Upper lobe of left lung (tissue), 4 donors: Measurements from ENCODE around the gene AGBL4.

Source experiments
- POLR2A ChIP-seq, 4 donors: fragments of 450-650 bp; IDR thresholded peaks; one replicate each; pipeline ENCODE4 v1.5.1; 2016 to 2017; ENCODE audit warnings: antibody characterized with exemption in 4 of 4, mild to moderate bottlenecking in 2 of 4
- TF ChIP-seq, protein P1 (sequence below), 6 experiments: fragments of 450-650 bp in 4 of 6; fragments of 200-600 bp in 2 of 6; sonication (generic) in 2 of 6; IDR thresholded peaks; one replicate each; pipeline ENCODE4 v1.5.1; 2016 to 2019; ENCODE audit warnings: antibody characterized with exemption in 6 of 6

GRCh38 chr1:49448200-49448599, 575.6 kb downstream of the AGBL4 start:
- TF ChIP-seq, protein P1, sequence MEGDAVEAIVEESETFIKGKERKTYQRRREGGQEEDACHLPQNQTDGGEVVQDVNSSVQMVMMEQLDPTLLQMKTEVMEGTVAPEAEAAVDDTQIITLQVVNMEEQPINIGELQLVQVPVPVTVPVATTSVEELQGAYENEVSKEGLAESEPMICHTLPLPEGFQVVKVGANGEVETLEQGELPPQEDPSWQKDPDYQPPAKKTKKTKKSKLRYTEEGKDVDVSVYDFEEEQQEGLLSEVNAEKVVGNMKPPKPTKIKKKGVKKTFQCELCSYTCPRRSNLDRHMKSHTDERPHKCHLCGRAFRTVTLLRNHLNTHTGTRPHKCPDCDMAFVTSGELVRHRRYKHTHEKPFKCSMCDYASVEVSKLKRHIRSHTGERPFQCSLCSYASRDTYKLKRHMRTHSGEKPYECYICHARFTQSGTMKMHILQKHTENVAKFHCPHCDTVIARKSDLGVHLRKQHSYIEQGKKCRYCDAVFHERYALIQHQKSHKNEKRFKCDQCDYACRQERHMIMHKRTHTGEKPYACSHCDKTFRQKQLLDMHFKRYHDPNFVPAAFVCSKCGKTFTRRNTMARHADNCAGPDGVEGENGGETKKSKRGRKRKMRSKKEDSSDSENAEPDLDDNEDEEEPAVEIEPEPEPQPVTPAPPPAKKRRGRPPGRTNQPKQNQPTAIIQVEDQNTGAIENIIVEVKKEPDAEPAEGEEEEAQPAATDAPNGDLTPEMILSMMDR (IDR thresholded peaks at IDR 0.05), result no peak
- TF ChIP-seq POLR2A (IDR thresholded peaks at IDR 0.05), result no peak
